ENCODE measurements around the gene FNIP2.
"Not testable (repeated sequence)": the region's sequence is repeated elsewhere in the genome, so short reads cannot be mapped to it uniquely, and the experiment has no call there.

Gene FNIP2

GRCh38 chr4:158814636-158815330 lies 46.0 kb downstream of the FNIP2 start:
- DNase-seq: no peak

- no peak for DNase-seq
Observed at GRCh38 chr4:158816955-158817354, 48.1 kb downstream of the FNIP2 start.

GRCh38 chr4:158817562-158818296 lies 48.9 kb downstream of the FNIP2 start:
- DNase-seq: no peak

GRCh38 chr4:158818560-158819140 lies 49.8 kb downstream of the FNIP2 start:
- no peak for DNase-seq

DNA sequence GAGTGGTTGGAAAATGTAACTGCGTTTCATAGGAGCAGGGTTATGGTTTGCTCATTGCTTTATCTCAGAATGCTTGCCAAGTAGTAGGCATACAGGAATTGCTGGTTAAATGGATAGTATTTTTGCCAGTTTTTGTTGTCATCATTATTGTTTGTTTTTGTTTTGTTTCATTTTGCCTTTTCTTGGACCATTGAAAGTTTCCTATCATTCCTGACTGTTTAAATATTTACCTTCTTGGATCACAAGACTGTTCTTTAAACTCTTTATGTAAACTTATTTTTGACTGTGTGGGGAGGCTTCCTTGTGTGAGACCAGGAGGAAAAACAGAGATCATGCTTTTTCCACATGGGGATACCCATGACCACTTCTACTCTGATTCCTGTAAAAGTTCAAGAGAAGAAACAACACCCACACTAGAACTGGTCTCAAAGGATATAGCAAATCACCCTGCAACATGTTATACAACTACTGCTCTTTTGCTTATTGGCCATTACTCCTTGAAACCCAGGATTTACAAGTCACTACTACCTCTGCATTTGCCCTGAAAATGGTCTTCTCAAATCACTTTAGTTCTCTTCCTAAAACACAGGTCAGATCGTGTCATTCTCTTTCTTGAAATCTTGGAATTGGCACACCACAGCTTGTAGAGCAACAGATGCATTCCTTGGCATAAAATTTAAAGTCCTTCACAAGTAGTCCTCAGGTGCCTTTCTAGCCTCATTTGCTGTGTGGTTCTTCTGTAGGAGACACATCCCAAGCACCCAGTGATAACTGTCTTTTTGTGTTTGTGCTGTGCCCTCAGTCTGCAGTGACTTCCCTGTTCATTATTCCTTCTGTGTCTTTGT lies 51.3 kb downstream of the FNIP2 start:
- no peak for DNase-seq

- no peak for DNase-seq
Observed at GRCh38 chr4:158821228-158821971, 52.6 kb downstream of the FNIP2 start.

DNA sequence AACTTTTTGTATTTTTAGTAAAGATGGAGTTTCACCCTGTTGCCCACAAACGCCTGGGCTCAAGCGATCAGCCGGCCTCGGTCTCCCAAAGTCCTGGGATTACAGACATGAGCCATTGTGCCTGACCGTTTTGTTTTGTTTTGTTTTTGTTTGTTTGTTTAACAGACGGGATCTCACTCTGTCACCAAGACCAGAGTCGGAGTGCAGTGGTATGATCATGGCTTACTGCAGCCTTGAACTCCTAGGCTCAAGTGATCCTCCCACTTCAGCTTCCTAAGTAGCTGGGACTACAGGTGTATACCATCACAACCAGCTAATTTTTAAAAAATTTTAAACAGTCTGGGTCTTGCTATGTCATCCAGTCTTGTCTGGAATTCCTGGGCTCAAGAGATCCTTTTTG lies 53.5 kb downstream of the FNIP2 start:
- no peak for DNase-seq

GRCh38 chr4:158823461-158823873 lies 54.6 kb downstream of the FNIP2 start:
- DNase-seq: no peak

- peak; percentile 51 for DNase-seq
Observed at GRCh38 chr4:158824425-158825274, 55.8 kb downstream of the FNIP2 start.

DNA sequence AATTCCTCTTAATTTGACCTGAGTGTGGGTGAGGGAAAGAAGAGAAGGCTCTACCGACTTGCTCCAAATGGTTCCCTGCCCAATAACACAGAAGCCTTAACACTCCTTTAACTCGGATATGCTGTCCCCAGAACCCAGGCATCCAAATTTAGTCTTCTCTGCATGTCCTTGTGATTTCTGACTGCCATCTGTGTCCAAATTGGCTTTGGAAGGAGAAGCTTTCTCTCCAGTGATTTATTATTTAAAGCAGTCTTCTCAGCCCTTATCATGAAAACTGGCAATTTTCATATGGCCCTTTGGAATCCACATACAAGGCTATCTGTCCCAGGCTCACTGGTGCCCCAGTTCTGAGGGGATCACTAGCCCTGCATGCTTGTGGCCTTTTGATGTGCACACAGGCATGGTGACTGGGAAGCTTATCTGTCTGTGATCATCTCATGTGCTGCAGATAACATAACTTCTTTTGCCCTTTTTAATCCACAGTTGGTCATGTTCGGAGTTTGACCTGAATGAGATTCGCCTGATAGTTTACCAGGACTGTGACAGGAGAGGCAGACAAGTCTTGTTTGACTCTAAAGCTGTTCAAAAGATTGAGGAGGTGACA lies 56.7 kb downstream of the FNIP2 start:
- no peak for DNase-seq

DNA sequence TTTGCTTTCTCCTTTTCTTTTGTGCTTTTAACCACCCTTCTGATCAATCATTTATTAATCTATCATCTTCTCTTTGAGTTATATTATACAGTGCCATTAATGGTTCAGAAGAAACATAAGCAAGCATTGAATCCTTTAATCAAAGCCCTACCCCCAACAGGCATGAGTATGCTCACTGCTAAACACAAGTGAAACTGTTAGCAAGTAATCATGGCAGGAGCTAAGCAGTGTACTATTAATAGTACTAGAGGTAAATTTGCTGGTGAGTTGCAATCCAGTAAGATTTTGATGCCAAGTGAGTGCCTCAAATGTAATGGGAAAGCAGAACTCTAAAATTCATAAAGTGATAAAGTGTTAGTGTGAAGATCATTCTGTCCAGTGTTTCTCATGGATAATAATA lies 57.2 kb downstream of the FNIP2 start:
- no peak for DNase-seq

DNA sequence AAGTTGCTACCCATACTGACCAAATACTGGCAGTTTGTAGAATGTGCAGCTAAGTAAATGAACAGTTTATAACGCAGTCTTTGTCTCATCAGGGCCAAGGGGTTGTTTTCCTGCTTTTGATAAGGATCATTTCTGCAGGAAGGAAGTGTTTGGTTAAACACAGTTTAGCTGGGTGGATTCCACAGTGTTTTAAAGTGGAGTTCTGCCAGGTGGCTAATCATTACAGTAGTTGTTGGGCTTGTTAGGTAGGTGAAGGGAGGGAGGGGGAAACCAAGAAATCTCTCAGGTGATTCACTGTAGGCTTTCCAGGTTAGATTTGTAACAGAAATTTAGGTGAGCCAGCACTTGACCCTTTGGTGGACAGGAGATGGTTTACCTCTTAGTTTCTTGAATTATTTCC lies 58.1 kb downstream of the FNIP2 start:
- DNase-seq: peak; percentile 33

- DNase-seq: no peak
Observed at GRCh38 chr4:158827543-158827981, 58.7 kb downstream of the FNIP2 start.

GRCh38 chr4:158828151-158828550 lies 59.3 kb downstream of the FNIP2 start:
- DNase-seq: not testable (repeated sequence)

- no peak for DNase-seq
Observed at GRCh38 chr4:158829254-158829653, 60.4 kb downstream of the FNIP2 start.

- no peak for DNase-seq
Observed at GRCh38 chr4:158833602-158834001, 64.8 kb downstream of the FNIP2 start.

GRCh38 chr4:158835226-158836001 lies 66.6 kb downstream of the FNIP2 start:
- no peak for DNase-seq

DNA sequence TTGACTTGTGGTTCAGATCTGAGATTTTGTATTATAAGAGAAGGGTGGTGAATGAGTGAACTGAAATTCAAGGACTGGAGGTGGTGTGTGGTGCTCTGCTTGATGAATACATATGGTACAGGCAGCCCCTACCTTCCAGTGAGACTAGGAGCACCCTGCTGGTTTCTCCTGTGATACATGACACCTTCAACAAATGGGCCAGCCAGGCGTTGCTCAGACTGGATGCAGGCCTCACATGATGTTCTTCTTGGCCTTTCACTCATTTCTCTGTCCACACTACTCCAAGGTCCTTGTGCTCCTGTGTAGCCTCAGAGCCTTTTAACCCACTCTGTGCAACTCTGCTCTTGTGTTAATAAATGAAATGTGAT lies 67.2 kb downstream of the FNIP2 start:
- no peak for DNase-seq

DNA sequence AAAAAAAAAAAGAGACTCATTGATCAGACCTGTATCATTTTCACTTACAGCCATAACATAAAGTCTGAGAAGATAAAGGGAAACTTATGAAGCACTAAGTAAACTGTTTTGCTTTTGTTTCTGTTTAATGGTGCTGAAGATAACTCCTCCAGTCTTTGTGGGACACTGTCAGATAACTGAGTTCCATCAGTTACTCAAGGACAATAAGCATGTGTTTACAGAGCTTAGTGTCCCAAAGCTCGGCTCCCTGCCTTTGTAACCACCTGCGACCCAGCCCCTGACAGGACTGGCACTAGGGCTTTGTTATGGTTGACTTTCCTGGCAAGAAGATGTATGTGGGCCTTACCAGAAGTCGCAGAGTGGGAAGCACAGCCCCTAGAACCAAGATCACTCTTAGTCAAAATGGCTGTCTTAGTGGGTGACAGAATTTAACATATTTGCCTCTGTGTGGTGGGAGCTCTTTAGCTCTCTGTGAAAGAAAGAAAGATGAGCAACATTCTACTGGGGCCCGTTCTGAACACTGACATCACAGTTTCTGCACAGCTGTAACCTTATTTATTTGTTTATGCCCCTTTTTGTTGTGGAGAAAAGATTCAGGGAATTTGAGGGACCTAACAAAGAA lies 68.1 kb downstream of the FNIP2 start:
- DNase-seq: no peak

Measured in right kidney (tissue), 1 donor.